ENCODE measurements around the gene EBF3. TPM values are rescaled to one million over a fixed set of nuclear protein-coding genes. Genes with fewer than 3 reads are reported as not detected.
A peak's percentile ranks its signal among the peaks of the same experiment; 100 is the strongest.

The EBF3 gene
- total RNA-seq, 1 donor from 2014 or later: not detected

DNA sequence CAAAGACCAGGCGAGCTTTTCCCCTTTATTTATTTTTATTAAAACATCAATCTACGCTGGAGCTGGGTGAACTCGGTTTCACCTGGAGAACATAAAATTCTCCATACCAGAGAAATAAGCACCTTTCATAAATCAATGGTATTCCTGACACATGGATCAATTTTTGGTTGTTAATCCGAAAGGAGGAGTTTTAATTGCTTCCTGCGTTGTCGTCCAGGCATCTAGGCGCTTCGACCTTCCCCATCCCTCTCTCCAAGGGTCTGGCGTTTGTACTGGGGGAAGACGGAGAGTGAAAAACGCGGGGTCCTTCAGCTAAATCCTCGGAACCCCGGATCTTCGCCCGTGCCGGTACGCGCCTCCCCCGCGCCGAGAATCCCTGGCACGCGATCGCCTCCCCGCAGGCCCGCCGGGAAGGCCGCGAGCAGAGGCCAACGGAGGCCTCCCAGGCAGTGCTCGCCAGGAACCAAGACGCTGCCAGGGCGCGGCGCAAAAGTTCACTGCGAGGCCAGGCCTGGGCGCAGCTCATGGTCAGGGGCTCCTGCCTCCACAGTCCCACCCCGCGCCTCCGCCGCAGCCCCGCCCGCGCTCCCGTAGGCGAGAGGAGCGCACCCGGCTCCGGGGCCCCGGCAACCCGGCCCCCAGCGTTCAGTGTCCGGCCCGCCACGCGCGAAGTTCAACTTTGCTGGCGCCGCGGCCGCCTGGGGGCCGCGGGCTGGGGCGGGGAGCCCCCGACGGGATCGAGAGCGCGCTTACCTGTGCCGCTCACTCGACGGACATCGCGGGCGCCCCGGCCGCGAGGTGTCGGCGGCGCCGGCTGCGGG, 8.3 kb upstream of the EBF3 start:
- no peak for TF ChIP-seq CTCF (conservative IDR thresholded peaks at IDR 0.05; ENCODE audit: low read depth, low read length)
- no peak overlapping the region for H3K4me3 ChIP-seq (ENCODE audit: low read depth, low read length)
- no peak for DNase-seq (ENCODE audit: low read depth)

DNA sequence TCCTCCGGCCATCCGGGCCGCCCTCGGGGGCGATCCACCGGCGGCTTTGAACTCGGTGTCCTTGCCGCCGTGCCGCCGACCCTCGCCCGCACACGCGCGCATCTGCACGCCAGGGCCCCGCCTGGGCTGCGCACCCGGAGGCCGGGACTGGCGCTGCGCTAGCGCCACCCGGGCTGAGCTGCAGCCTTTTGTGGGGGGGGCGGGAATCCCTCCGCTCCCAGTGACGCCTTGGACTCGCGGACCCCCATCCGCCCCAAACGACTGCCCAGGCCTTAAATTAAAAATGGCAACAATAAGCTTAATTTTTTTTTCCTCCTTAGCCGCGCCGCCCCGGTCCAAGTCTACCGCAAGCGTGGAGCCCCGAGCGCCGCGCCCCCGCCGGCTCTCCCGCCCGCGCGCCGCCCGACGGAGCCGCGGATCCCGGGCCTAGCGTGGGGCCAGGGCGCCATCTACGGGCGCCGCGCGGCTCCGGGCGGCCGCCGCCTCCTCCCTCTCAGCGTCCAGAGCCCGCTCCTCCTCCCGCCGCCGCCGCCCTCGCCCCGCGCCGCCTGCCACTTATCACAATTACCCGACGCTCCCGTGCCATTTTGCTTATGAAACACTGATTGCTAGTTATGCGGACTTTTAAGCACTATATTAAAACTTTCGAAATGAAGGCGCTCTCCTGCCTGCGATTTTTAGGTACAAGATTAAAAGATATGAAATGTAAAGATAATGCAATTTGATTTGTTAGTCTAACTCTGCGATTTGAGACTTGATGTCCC, 7.5 kb upstream of the EBF3 start:
- DNase-seq (ENCODE audit: low read depth): no peak
- TF ChIP-seq CTCF (conservative IDR thresholded peaks at IDR 0.05; ENCODE audit: low read depth, low read length): peak; percentile 35
- peak overlapping the region; percentile 23 for H3K4me3 ChIP-seq (ENCODE audit: low read depth, low read length)

DNA sequence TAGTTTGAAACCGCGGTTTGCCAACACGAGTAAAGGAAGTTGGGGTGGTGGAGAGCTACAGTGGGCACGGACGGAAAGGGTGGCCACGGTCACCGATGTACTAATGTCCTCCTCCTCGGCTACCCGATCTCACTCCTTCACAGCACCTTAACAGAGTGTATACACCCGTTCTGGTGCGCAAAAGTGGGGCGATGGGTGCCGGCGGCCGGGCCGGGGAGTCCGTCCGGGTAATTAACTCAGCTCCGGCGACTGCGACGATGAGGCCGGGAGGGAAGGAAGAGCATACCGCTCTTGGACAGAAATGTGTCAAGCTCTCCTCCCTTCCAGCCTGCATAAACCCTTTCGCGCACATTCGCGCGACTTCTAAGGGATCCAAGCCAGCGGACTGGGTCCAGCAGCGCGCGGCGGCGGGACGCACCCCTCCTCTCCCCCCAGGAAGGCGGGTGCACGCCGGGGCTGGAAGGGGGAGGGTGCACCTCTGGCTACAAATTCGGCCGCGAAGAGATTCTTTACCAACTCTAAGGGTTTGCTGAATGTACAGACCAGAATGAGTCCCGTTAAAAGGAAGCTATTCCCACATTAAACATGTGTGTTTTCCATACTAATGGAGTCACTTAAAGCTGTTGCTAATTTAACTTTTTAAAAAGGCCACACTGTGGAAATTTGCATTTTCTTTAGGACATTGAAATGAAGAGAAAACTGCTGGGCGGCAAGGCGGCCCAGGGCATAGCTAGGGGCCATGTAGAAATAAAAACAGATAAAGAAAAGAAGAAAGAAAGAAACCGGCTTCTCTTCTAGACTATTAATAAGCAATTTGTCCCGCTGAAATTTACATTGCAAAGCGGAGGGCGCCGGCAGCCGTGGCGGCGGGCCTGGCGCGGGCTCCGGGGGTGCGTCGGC, 6.6 kb upstream of the EBF3 start:
- TF ChIP-seq CTCF (conservative IDR thresholded peaks at IDR 0.05; ENCODE audit: low read depth, low read length): no peak
- DNase-seq (ENCODE audit: low read depth): no peak
- no peak overlapping the region for H3K4me3 ChIP-seq (ENCODE audit: low read depth, low read length)

- DNase-seq (ENCODE audit: low read depth): no peak
- no peak overlapping the region for H3K4me3 ChIP-seq (ENCODE audit: low read depth, low read length)
- no peak for TF ChIP-seq CTCF (conservative IDR thresholded peaks at IDR 0.05; ENCODE audit: low read depth, low read length)
Observed at GRCh38 chr10:129969911-129970464, 5.9 kb upstream of the EBF3 start.

GRCh38 chr10:129969184-129969910, 5.3 kb upstream of the EBF3 start:
- no peak overlapping the region for H3K4me3 ChIP-seq (ENCODE audit: low read depth, low read length)
- no peak for DNase-seq (ENCODE audit: low read depth)
- TF ChIP-seq CTCF (conservative IDR thresholded peaks at IDR 0.05; ENCODE audit: low read depth, low read length): no peak

- no peak for DNase-seq (ENCODE audit: low read depth)
- H3K4me3 ChIP-seq (ENCODE audit: low read depth, low read length): no peak overlapping the region
- TF ChIP-seq CTCF (conservative IDR thresholded peaks at IDR 0.05; ENCODE audit: low read depth, low read length): peak; percentile 64
Observed at GRCh38 chr10:129968853-129969183, 4.7 kb upstream of the EBF3 start.

Data from epithelial cell of proximal tubule (primary cell).